Measurements from ENCODE around the gene FOXK2.

- TF ChIP-seq CTCF (conservative IDR thresholded peaks at IDR 0.05; ENCODE audit: low read depth, low read length): no peak
- no peak for TF ChIP-seq EZH2 (IDR thresholded peaks at IDR 0.05; ENCODE audit: borderline replicate concordance, low read depth, low read length, poor library complexity, severe bottlenecking)
These were observed 69.0 kb downstream of the FOXK2 start for GRCh38 chr17:82588266-82589175.
